ENCODE results near the gene ARHGAP24. TPM values are rescaled to one million over a fixed set of nuclear protein-coding genes. Genes with fewer than 3 reads are reported as not detected.
A peak's percentile ranks its signal among the peaks of the same experiment; 100 is the strongest.

Gene ARHGAP24
- total RNA-seq, 4 donors from 2014 or later, result 41.6 to 71.2 (median 62.0) TPM

- H3K27me3 ChIP-seq, result no peaks in the 10 kb centered on the region
- H3K36me3 ChIP-seq, result peaks cover 0 to 5% (median 0%) of the 10 kb centered on the region in 3 donors
- WGBS, 2 donors, result 90 to 93% methylated on average over 3 of the region's 3 CpGs
- DNase-seq (ENCODE audit: low spot score in 2 of 2), result no peak
- H3K4me3 ChIP-seq, result no peak overlapping the region
- TF ChIP-seq EP300 (IDR thresholded peaks at IDR 0.05) (no peak), CTCF (IDR thresholded peaks at IDR 0.05) (no peak), POLR2A (IDR thresholded peaks at IDR 0.05) (no peak)
- no peaks in the 10 kb centered on the region for H3K9me3 ChIP-seq
- H3K27ac ChIP-seq, result peak overlapping the region in 1 of 4 donors; percentile 15
- peaks cover 0 to 51% (median 20%) of the 10 kb centered on the region in 4 donors for H3K4me1 ChIP-seq
Observed at GRCh38 chr4:85722401-85722800, 247.5 kb downstream of the ARHGAP24 start.

GRCh38 chr4:85722807-85723206 is 247.9 kb downstream of the ARHGAP24 start:
- Histone ChIP-seq H3K27ac (peak overlapping the region in 1 of 4 donors; percentile 15), H3K9me3 (no peaks in the 10 kb centered on the region), H3K27me3 (no peaks in the 10 kb centered on the region), H3K4me1 (peaks cover 0 to 51% (median 20%) of the 10 kb centered on the region in 4 donors), H3K4me3 (no peak overlapping the region), H3K36me3 (peaks cover 0 to 5% (median 0%) of the 10 kb centered on the region in 3 donors)
- DNase-seq (ENCODE audit: low spot score in 2 of 2), result no peak
- TF ChIP-seq POLR2A (IDR thresholded peaks at IDR 0.05) (no peak), CTCF (IDR thresholded peaks at IDR 0.05) (no peak)
- WGBS, 2 donors, result 69 to 70% methylated on average over 2 of the region's 2 CpGs

- Histone ChIP-seq H3K9me3 (no peaks in the 10 kb centered on the region), H3K27ac (peak overlapping the region; percentile 35 to 87 (median 76)), H3K4me3 (no peak overlapping the region), H3K27me3 (no peaks in the 10 kb centered on the region), H3K4me1 (peaks cover 0 to 69% (median 26%) of the 10 kb centered on the region in 4 donors), H3K36me3 (peaks cover 0 to 5% (median 0%) of the 10 kb centered on the region in 3 donors)
- no peak for DNase-seq (ENCODE audit: low spot score in 2 of 2)
- TF ChIP-seq POLR2A (IDR thresholded peaks at IDR 0.05) (no peak), EP300 (IDR thresholded peaks at IDR 0.05) (peak in 1 of 2 donors; percentile 63)
- WGBS, 2 donors, result 69 to 74% methylated on average over 3 of the region's 3 CpGs
Observed at GRCh38 chr4:85724791-85725563, 250.0 kb downstream of the ARHGAP24 start.

- TF ChIP-seq POLR2A (IDR thresholded peaks at IDR 0.05) (no peak), EP300 (IDR thresholded peaks at IDR 0.05) (peak in 1 of 2 donors; percentile 60)
- H3K4me1 ChIP-seq, result peaks cover 0 to 69% (median 26%) of the 10 kb centered on the region in 4 donors
- no peaks in the 10 kb centered on the region for H3K27me3 ChIP-seq
- DNase-seq (ENCODE audit: low spot score in 2 of 2), result no peak
- 46 to 68% methylated on average over 2 of the region's 2 CpGs for WGBS, 2 donors
- H3K9me3 ChIP-seq, result no peaks in the 10 kb centered on the region
- H3K36me3 ChIP-seq, result peaks cover 0 to 5% (median 0%) of the 10 kb centered on the region in 3 donors
- peak overlapping the region; percentile 35 to 87 (median 76) for H3K27ac ChIP-seq
- no peak overlapping the region for H3K4me3 ChIP-seq
Observed at GRCh38 chr4:85725721-85726170, 250.8 kb downstream of the ARHGAP24 start.

- Histone ChIP-seq H3K27me3 (no peaks in the 10 kb centered on the region), H3K4me1 (peaks cover 0 to 69% (median 26%) of the 10 kb centered on the region in 4 donors), H3K27ac (peak overlapping the region in 3 of 4 donors; percentile 72 to 87 (median 80)), H3K4me3 (no peak overlapping the region), H3K9me3 (no peaks in the 10 kb centered on the region), H3K36me3 (peaks cover 0 to 5% (median 0%) of the 10 kb centered on the region in 3 donors)
- TF ChIP-seq POLR2A (IDR thresholded peaks at IDR 0.05) (no peak), EP300 (IDR thresholded peaks at IDR 0.05) (no peak), CTCF (IDR thresholded peaks at IDR 0.05) (no peak)
- 93 to 96% methylated on average over 8 of the region's 8 CpGs for WGBS, 2 donors
- DNase-seq (ENCODE audit: low spot score in 2 of 2), result no peak
Observed at GRCh38 chr4:85726555-85726954, 251.6 kb downstream of the ARHGAP24 start.

- H3K4me1 ChIP-seq, result peaks cover 0 to 73% (median 28%) of the 10 kb centered on the region in 4 donors
- H3K36me3 ChIP-seq, result no peaks in the 10 kb centered on the region
- TF ChIP-seq POLR2A (IDR thresholded peaks at IDR 0.05), result no peak
- TF ChIP-seq EP300 (IDR thresholded peaks at IDR 0.05), result no peak
- no peak for TF ChIP-seq CTCF (IDR thresholded peaks at IDR 0.05)
- H3K27me3 ChIP-seq, result no peaks in the 10 kb centered on the region
- H3K9me3 ChIP-seq, result no peaks in the 10 kb centered on the region
- no peak overlapping the region for H3K4me3 ChIP-seq
- peak overlapping the region in 2 of 4 donors; percentile 63 to 70 for H3K27ac ChIP-seq
- no peak for DNase-seq (ENCODE audit: low spot score in 2 of 2)
Observed at GRCh38 chr4:85728464-85728863, 253.5 kb downstream of the ARHGAP24 start.
